Panc1 (cell line): Measurements from ENCODE around the gene GPRIN3. TPM values are rescaled to one million over a fixed set of nuclear protein-coding genes. Genes with fewer than 3 reads are reported as not detected.

Source experiments
- ATAC-seq: fragments of 200-7000 bp; cut with Tn5 transposase; 2 replicates; pipeline ENCODE4 v1.9.1; 2020; ENCODE audit warnings: mild to moderate bottlenecking, moderate library complexity
- BruUV-seq: library from RNA; stranded (reverse); fragments of 400-500 nt; replicated peaks from 2 replicates; lab custom pipeline; 2021; lab: Mats Ljungman, UMichigan
- CTCF ChIA-PET: fragments of 300-600 bp; sonication (Branson Sonifier 250); formaldehyde crosslinking; loops from one replicate; lab custom pipeline; 2022; ENCODE audit warnings: antibody characterized with exemption; lab: Charles Lee
- POLR2A ChIA-PET: fragments of 300-600 bp; sonication (Branson Sonifier 250); formaldehyde crosslinking; loops from one replicate; lab custom pipeline; 2022; ENCODE audit warnings: antibody characterized with exemption; lab: Charles Lee
- DNase-seq: peaks from one replicate; pipeline ENCODE4 v3.0.0-alpha.2; 2010; ENCODE audit warnings: low read depth, low spot score
- H3K27ac ChIP-seq: 2 replicates; pipeline ENCODE4 v1.5.1; 2011; ENCODE audit warnings: mild to moderate bottlenecking, low read length, inconsistent platforms
- H3K27me3 ChIP-seq: fragments of 200-500 bp; sonication (Bioruptor generic); 2 replicates; pipeline ENCODE4 v1.6.0; 2014; ENCODE audit warnings: low read length, inconsistent platforms; ENCODE audit not compliant: control insufficient read depth, insufficient read depth
- H3K36me3 ChIP-seq: fragments of 200-500 bp; sonication (Bioruptor generic); 2 replicates; pipeline ENCODE4 v1.5.1; 2014; ENCODE audit warnings: inconsistent platforms, mild to moderate bottlenecking, low read length, moderate library complexity; ENCODE audit not compliant: control insufficient read depth, insufficient read depth
- H3K4me1 ChIP-seq: 2 replicates; pipeline ENCODE4 v1.5.1; 2011; ENCODE audit warnings: inconsistent platforms, mild to moderate bottlenecking, low read length, moderate library complexity; ENCODE audit not compliant: control insufficient read depth, insufficient read depth
- H3K4me3 ChIP-seq, 2 experiments: 2 replicates each; pipeline ENCODE4 v1.5.1; 2011 to 2012; ENCODE audit warnings: low read depth in 2 of 2, low read length in 2 of 2, mild to moderate bottlenecking in 2 of 2, inconsistent platforms in 1 of 2, moderate library complexity in 1 of 2
- H3K9me3 ChIP-seq: fragments of 200-500 bp; sonication (Bioruptor generic); 2 replicates; pipeline ENCODE4 v1.5.1; 2014; ENCODE audit warnings: low read depth, mild to moderate bottlenecking, inconsistent platforms, low read length, moderate library complexity; ENCODE audit not compliant: control insufficient read depth, insufficient read depth
- POLR2AphosphoS5 ChIP-seq: IDR thresholded peaks from 2 replicates; pipeline ENCODE4 v1.6.1; 2012; ENCODE audit warnings: mild to moderate bottlenecking, low read depth, low read length, moderate library complexity
- SIN3A ChIP-seq: IDR thresholded peaks from 2 replicates; pipeline ENCODE4 v1.6.1; 2012; ENCODE audit warnings: low read depth, mild to moderate bottlenecking, low read length, moderate library complexity, borderline replicate concordance; ENCODE audit not compliant: insufficient read depth
- TCF7L2 ChIP-seq: IDR thresholded peaks from 2 replicates; pipeline ENCODE4 v1.6.1; 2011; ENCODE audit warnings: mild to moderate bottlenecking, low read depth, low read length, inconsistent platforms
- in situ Hi-C: cut with HindIII; loops from 2 replicates; pipeline ENCODE4 v1.10.0; 2016; ENCODE audit warnings: low sequenced_read_pairs, low pct_unique_long_range_greater_than_20kb
- intact Hi-C: fragments of 100-400 bp; cut with micrococcal nuclease; formaldehyde crosslinking; loops from one replicate; pipeline ENCODE4 v1.10.0; 2022; ENCODE audit not compliant: unreplicated experiment
- total RNA-seq: library from RNA; stranded (reverse); gene quantifications from one replicate; pipeline ENCODE4 v1.2.1, GENCODE V29; 2021; ENCODE audit not compliant: unreplicated experiment
- TF ChIP-seq, protein P1 (sequence below): fragments of 450-650 bp; IDR thresholded peaks from 2 replicates; pipeline ENCODE4 v1.5.1; 2017; ENCODE audit warnings: mild to moderate bottlenecking
- TF ChIP-seq, protein P2 (sequence below), 2 experiments: IDR thresholded peaks; 2 replicates each; pipeline ENCODE4 v1.6.1; 2011 to 2012; ENCODE audit warnings: low read depth in 2 of 2, control low read depth in 1 of 2, low read length in 1 of 2, mild to moderate bottlenecking in 1 of 2, moderate library complexity in 1 of 2; ENCODE audit not compliant: insufficient read depth in 1 of 2

The GPRIN3 gene
- total RNA-seq, 1 experiment from 2014 or later: 0.03 TPM

DNA sequence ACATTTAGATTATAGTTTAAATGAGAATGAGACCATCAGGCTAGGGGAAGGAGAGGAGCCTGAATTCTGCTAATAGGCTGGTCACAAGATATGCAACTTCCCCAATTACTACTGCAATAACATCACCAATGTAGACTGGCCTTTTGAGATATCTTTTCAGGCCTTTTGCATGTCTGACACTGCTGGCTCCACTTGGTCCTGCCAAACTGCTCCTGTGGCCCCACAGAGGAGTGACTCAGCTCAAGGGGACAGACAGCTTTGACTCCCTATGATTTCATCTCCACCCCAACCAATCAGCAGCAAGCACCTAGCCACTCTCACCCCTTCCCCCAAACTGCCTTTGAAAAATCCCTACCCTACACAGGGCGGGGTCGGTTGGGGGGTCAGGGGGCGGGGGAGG is 22.8 kb downstream of the GPRIN3 start:
- ChIA-PET POLR2A (no interaction called here), CTCF (no interaction called here)
- intact Hi-C loops (no loop called here), in situ Hi-C loops (no loop called here)
- Histone ChIP-seq H3K27me3 (no peaks in the 10 kb centered on the region), H3K9me3 (no peaks in the 10 kb centered on the region), H3K4me3 (no peak overlapping the region), H3K27ac (no peak overlapping the region), H3K36me3 (no peaks in the 10 kb centered on the region), H3K4me1 (no peaks in the 10 kb centered on the region)
- TF ChIP-seq TCF7L2: no peak
- TF ChIP-seq, protein P1, sequence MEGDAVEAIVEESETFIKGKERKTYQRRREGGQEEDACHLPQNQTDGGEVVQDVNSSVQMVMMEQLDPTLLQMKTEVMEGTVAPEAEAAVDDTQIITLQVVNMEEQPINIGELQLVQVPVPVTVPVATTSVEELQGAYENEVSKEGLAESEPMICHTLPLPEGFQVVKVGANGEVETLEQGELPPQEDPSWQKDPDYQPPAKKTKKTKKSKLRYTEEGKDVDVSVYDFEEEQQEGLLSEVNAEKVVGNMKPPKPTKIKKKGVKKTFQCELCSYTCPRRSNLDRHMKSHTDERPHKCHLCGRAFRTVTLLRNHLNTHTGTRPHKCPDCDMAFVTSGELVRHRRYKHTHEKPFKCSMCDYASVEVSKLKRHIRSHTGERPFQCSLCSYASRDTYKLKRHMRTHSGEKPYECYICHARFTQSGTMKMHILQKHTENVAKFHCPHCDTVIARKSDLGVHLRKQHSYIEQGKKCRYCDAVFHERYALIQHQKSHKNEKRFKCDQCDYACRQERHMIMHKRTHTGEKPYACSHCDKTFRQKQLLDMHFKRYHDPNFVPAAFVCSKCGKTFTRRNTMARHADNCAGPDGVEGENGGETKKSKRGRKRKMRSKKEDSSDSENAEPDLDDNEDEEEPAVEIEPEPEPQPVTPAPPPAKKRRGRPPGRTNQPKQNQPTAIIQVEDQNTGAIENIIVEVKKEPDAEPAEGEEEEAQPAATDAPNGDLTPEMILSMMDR: no peak
- DNase-seq (no peak), ATAC-seq (no peak)
- BruUV-seq: no TSS peak

DNA sequence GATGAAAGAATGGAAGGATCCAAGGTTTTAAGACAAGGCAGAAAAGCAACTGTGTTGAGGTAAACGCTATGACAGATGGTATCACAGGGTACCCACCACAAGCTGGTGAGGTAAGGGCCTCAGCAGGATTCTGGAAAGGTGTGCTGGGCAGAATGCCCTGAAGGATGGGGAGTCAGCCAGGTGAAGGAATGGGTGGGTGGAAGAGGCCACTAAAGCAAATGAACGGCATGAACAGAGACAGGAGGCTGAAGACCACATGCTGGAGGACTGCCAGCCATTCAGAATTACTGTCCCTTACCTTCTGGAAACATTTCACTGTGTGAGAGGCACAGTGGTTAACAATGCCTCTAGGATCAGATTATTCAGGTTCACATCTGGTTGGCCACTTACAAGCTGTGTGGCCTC is 23.6 kb downstream of the GPRIN3 start:
- H3K4me3 ChIP-seq: no peak overlapping the region
- DNase-seq (no peak), ATAC-seq (no peak)
- H3K27ac ChIP-seq: no peak overlapping the region
- BruUV-seq: no TSS peak
- no peaks in the 10 kb centered on the region for H3K36me3 ChIP-seq
- no peaks in the 10 kb centered on the region for H3K4me1 ChIP-seq
- no peaks in the 10 kb centered on the region for H3K27me3 ChIP-seq
- intact Hi-C loops (no loop called here), in situ Hi-C loops (no loop called here)
- TF ChIP-seq, protein P1: no peak
- TF ChIP-seq SIN3A (no peak), TCF7L2 (no peak), POLR2AphosphoS5 (no peak)
- TF ChIP-seq, protein P2, sequence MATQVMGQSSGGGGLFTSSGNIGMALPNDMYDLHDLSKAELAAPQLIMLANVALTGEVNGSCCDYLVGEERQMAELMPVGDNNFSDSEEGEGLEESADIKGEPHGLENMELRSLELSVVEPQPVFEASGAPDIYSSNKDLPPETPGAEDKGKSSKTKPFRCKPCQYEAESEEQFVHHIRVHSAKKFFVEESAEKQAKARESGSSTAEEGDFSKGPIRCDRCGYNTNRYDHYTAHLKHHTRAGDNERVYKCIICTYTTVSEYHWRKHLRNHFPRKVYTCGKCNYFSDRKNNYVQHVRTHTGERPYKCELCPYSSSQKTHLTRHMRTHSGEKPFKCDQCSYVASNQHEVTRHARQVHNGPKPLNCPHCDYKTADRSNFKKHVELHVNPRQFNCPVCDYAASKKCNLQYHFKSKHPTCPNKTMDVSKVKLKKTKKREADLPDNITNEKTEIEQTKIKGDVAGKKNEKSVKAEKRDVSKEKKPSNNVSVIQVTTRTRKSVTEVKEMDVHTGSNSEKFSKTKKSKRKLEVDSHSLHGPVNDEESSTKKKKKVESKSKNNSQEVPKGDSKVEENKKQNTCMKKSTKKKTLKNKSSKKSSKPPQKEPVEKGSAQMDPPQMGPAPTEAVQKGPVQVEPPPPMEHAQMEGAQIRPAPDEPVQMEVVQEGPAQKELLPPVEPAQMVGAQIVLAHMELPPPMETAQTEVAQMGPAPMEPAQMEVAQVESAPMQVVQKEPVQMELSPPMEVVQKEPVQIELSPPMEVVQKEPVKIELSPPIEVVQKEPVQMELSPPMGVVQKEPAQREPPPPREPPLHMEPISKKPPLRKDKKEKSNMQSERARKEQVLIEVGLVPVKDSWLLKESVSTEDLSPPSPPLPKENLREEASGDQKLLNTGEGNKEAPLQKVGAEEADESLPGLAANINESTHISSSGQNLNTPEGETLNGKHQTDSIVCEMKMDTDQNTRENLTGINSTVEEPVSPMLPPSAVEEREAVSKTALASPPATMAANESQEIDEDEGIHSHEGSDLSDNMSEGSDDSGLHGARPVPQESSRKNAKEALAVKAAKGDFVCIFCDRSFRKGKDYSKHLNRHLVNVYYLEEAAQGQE (IDR thresholded peaks at IDR 0.05; ENCODE audit: insufficient read depth in 1 of 2, low read depth in 2 of 2, low read length in 1 of 2): no peak
- H3K9me3 ChIP-seq: no peaks in the 10 kb centered on the region
- POLR2A ChIA-PET: no interaction called here
- CTCF ChIA-PET: no interaction called here
